GM12875 (cell line): ENCODE measurements around the gene REN.

Experiments used
- H3K4me3 ChIP-seq: one replicate; pipeline ENCODE4 v1.5.1; 2011; ENCODE audit warnings: low read depth, low read length, control low read depth
- CTCF ChIP-seq: IDR thresholded peaks from 2 replicates; pipeline ENCODE4 v1.5.1; 2011; ENCODE audit warnings: low read depth, mild to moderate bottlenecking, control low read depth, inconsistent platforms, low read length, moderate library complexity, borderline replicate concordance; ENCODE audit not compliant: insufficient read depth

REN gene

GRCh38 chr1:204155881-204156280 is 10.3 kb downstream of the REN start:
- no peak for TF ChIP-seq CTCF
- no peak overlapping the region for H3K4me3 ChIP-seq

GRCh38 chr1:204154568-204155255 is 11.4 kb downstream of the REN start:
- H3K4me3 ChIP-seq: no peak overlapping the region
- no peak for TF ChIP-seq CTCF

GRCh38 chr1:204153667-204154066 is 12.5 kb downstream of the REN start:
- no peak for TF ChIP-seq CTCF

GRCh38 chr1:204152310-204153044 is 13.7 kb downstream of the REN start:
- TF ChIP-seq CTCF: no peak
- no peak overlapping the region for H3K4me3 ChIP-seq

More at GRCh38 chr1:204153667-204154066, 12.5 kb downstream of the REN start:
- H3K4me3 ChIP-seq: no peak overlapping the region

GRCh38 chr1:204151552-204152309 is 14.4 kb downstream of the REN start, which contains the start of gene ETNK2:
ETNK2 (minus strand) TSS chr1:204152044; CDS start chr1:204151852, 192 bp downstream.
- no peak within 1 kb of the TSS for H3K4me3 ChIP-seq
- no peak for TF ChIP-seq CTCF

- no peak overlapping the region for H3K4me3 ChIP-seq
- TF ChIP-seq CTCF: no peak
These were observed 15.2 kb downstream of the REN start for GRCh38 chr1:204150702-204151551.
